Spinal cord (tissue), 10 donors: ENCODE measurements around the gene HSH2D. TPM values are rescaled to one million over a fixed set of nuclear protein-coding genes. Genes with fewer than 3 reads are reported as not detected.

Source experiments
- DNase-seq, 6 donors: peaks; one replicate each; pipeline versions ENCODE4 v3.0.0 to v3.0.0-alpha.2; 2013 to 2015; ENCODE audit warnings: low spot score in 6 of 6, low read depth in 4 of 6
- H3K27ac ChIP-seq: one replicate; pipeline ENCODE4 v1.5.1; 2013; ENCODE audit warnings: low read depth, low read length, control low read depth
- H3K27me3 ChIP-seq: one replicate; pipeline ENCODE4 v1.6.1; 2013; ENCODE audit warnings: low read length; ENCODE audit not compliant: control insufficient read depth, insufficient read depth
- H3K36me3 ChIP-seq: one replicate; pipeline ENCODE4 v1.6.1; 2013; ENCODE audit warnings: low read length; ENCODE audit not compliant: control insufficient read depth, insufficient read depth
- H3K4me1 ChIP-seq: one replicate; pipeline ENCODE4 v1.6.1; 2013; ENCODE audit warnings: low read length; ENCODE audit not compliant: control insufficient read depth, insufficient read depth
- H3K4me3 ChIP-seq: one replicate; pipeline ENCODE4 v1.5.1; 2013; ENCODE audit warnings: low read depth, low read length, control low read depth
- H3K9me3 ChIP-seq: one replicate; pipeline ENCODE4 v1.6.1; 2013; ENCODE audit warnings: low read length; ENCODE audit not compliant: control insufficient read depth, insufficient read depth
- WGBS: methylation state at CpG from one replicate; pipeline ENCODE4 v1.1.5; 2013; ENCODE audit warnings: missing lambda C conversion rate; ENCODE audit not compliant: insufficient coverage; 5-methylcytosine and 5-hydroxymethylcytosine counted together
- polyA plus RNA-seq, 2 donors: library from polyadenylated mRNA; unstranded; fragments of 120-200 nt; gene quantifications; one replicate each; pipeline ENCODE4 v1.2.1, GENCODE V29; 2013; ENCODE audit not compliant: insufficient read length in 2 of 2
- small RNA-seq: library from RNA; depleted of rRNA; stranded (forward); fragments of <200 nt; gene quantifications from one replicate; pipeline ENCODE3, GENCODE V24; 2014; ENCODE audit warnings: low replicate concordance
- total RNA-seq, 2 donors: library from RNA; depleted of rRNA in 1 of 2; stranded (reverse); fragments of 120-200 nt in 1 of 2; fragments of >200 nt in 1 of 2; gene quantifications; one replicate each; pipeline versions ENCODE4 v1.2.3 to v1.2.4, GENCODE V29; 2013 to 2014
- donor health status: healthy.

HSH2D gene
- total and polyA plus RNA-seq, 4 donors: 0.11 to 0.79 (median 0.34) TPM

- H3K4me3 ChIP-seq: no peak overlapping the region
- H3K27ac ChIP-seq: no peak overlapping the region
- no peak for DNase-seq
- 73% methylated on average over 7 of the region's 14 CpGs for WGBS
- H3K27me3 ChIP-seq: no peaks in the 10 kb centered on the region
- H3K36me3 ChIP-seq: peaks cover 85% of the 10 kb centered on the region
- no peaks in the 10 kb centered on the region for H3K9me3 ChIP-seq
- H3K4me1 ChIP-seq: peaks cover 3% of the 10 kb centered on the region
Observed at GRCh38 chr19:16206046-16206605, 62.6 kb downstream of the HSH2D start.

GRCh38 chr19:16206637-16207036, 63.2 kb downstream of the HSH2D start:
- Histone ChIP-seq H3K27ac (no peak overlapping the region), H3K9me3 (no peaks in the 10 kb centered on the region), H3K4me3 (no peak overlapping the region), H3K36me3 (peaks cover 86% of the 10 kb centered on the region), H3K27me3 (no peaks in the 10 kb centered on the region), H3K4me1 (peaks cover 3% of the 10 kb centered on the region)
- WGBS: 91% methylated on average over 7 of the region's 7 CpGs
- DNase-seq: no peak

DNA sequence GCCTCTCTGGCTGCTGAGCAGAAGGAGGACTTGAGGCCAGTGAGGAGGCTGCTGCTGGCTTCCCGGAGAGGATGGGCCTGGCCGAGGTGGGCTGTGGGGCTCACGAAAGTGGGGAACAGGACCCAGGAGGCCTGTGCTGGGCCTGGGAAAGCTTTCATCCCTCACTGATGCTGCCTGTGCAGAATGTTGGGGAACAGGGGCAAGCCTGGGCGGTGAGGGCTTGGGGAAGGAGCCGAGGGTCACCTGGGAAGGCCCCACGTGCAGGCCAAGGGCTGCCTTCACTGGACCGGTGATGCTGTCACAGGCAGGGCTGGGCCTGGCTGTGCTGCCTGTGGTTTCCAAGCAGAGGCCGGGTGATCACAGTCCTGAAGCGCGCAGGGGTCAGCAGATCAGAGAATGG, 63.6 kb downstream of the HSH2D start:
- H3K27ac ChIP-seq: no peak overlapping the region
- no peaks in the 10 kb centered on the region for H3K9me3 ChIP-seq
- H3K4me1 ChIP-seq: peaks cover 3% of the 10 kb centered on the region
- WGBS: 95% methylated on average over 10 of the region's 10 CpGs
- H3K4me3 ChIP-seq: no peak overlapping the region
- DNase-seq: no peak
- H3K27me3 ChIP-seq: no peaks in the 10 kb centered on the region
- peaks cover 82% of the 10 kb centered on the region for H3K36me3 ChIP-seq

GRCh38 chr19:16207490-16208025, 64.1 kb downstream of the HSH2D start:
- Histone ChIP-seq H3K27me3 (no peaks in the 10 kb centered on the region), H3K36me3 (peaks cover 79% of the 10 kb centered on the region), H3K9me3 (no peaks in the 10 kb centered on the region), H3K4me1 (peaks cover 3% of the 10 kb centered on the region), H3K4me3 (no peak overlapping the region), H3K27ac (no peak overlapping the region)
- no peak for DNase-seq
- WGBS: 93% methylated on average over 9 of the region's 12 CpGs

Small RNA genes within 50 kb of the gene (small RNA-seq; reads per million reads assigned to genes)
- not detected for gene RF00017

Other genes with a start within 250 kb of the HSH2D start
- gene CYP4F2, start 245.6 kb upstream of the HSH2D start, total RNA-seq: under 1 TPM in 1 of 2 donors, not detected in 1; 0.17 TPM
- under 1 TPM; 0.59 to 0.86 TPM for gene CYP4F2, start 245.6 kb upstream of the HSH2D start, polyA plus RNA-seq
- under 1 TPM; 0.17 to 0.69 TPM for gene CYP4F11, start 209.2 kb upstream of the HSH2D start, total RNA-seq
- not detected for gene CYP4F11, start 209.2 kb upstream of the HSH2D start, polyA plus RNA-seq
- gene OR10H4, start 194.7 kb upstream of the HSH2D start, total RNA-seq: not detected
- gene OR10H4, start 194.7 kb upstream of the HSH2D start, polyA plus RNA-seq: not detected
- 100 to 1,000 TPM; 197 to 397 TPM for gene TPM4, start 67.2 kb upstream of the HSH2D start, total RNA-seq
- gene TPM4, start 67.2 kb upstream of the HSH2D start, polyA plus RNA-seq: 100 to 1,000 TPM; 205 to 225 TPM
- gene RAB8A, start 31.8 kb upstream of the HSH2D start, total RNA-seq: 10 to 100 TPM; 43.0 to 59.0 TPM
- gene RAB8A, start 31.8 kb upstream of the HSH2D start, polyA plus RNA-seq: 10 to 100 TPM; 53.5 to 64.9 TPM
- not detected for gene CIB3, start 29.8 kb downstream of the HSH2D start, total RNA-seq
- gene CIB3, start 29.8 kb downstream of the HSH2D start, polyA plus RNA-seq: not detected
- 100 to 1,000 TPM in 1 of 2 donors, 10 to 100 TPM in 1; 81.6 to 134 TPM for gene FAM32A, start 41.7 kb downstream of the HSH2D start, total RNA-seq
- gene FAM32A, start 41.7 kb downstream of the HSH2D start, polyA plus RNA-seq: 100 to 1,000 TPM; 128 to 142 TPM
- gene AP1M1, start 54.2 kb downstream of the HSH2D start, total RNA-seq: 10 to 100 TPM; 47.0 to 61.3 TPM
- gene AP1M1, start 54.2 kb downstream of the HSH2D start, polyA plus RNA-seq: 100 to 1,000 TPM; 103 to 105 TPM
- gene KLF2, start 181.1 kb downstream of the HSH2D start, total RNA-seq: 10 to 100 TPM in 1 of 2 donors, 1 to 10 TPM in 1; 8.8 to 22.5 TPM
- gene KLF2, start 181.1 kb downstream of the HSH2D start, polyA plus RNA-seq: 10 to 100 TPM; 23.3 to 64.7 TPM